Measurements from ENCODE around the gene PLS1.

PLS1 gene

DNA sequence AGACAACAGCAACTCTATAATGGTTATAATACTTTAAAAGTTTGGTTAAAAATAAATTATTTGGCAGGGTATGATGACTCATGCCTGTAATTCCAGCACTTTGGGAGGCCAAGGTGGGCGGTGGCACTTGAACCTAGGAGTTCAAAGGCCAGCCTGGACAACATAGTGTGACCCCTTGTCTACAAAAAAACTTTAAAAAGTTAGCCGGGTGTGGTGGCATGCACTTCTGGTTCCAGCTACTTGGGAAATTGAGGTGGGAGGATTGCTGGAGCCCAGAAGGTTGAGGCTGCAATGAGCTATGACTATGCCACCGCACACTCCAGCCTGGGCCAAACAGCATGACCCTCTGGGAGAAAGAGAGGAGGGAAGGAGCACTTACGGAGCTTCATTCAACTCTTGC, 119.9 kb downstream of the PLS1 start:
- no peak for DNase-seq (ENCODE audit: low read depth)
- no peak overlapping the region for H3K4me3 ChIP-seq (ENCODE audit: low read length)
- TF ChIP-seq, protein P1, sequence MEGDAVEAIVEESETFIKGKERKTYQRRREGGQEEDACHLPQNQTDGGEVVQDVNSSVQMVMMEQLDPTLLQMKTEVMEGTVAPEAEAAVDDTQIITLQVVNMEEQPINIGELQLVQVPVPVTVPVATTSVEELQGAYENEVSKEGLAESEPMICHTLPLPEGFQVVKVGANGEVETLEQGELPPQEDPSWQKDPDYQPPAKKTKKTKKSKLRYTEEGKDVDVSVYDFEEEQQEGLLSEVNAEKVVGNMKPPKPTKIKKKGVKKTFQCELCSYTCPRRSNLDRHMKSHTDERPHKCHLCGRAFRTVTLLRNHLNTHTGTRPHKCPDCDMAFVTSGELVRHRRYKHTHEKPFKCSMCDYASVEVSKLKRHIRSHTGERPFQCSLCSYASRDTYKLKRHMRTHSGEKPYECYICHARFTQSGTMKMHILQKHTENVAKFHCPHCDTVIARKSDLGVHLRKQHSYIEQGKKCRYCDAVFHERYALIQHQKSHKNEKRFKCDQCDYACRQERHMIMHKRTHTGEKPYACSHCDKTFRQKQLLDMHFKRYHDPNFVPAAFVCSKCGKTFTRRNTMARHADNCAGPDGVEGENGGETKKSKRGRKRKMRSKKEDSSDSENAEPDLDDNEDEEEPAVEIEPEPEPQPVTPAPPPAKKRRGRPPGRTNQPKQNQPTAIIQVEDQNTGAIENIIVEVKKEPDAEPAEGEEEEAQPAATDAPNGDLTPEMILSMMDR (conservative IDR thresholded peaks at IDR 0.05; ENCODE audit: low read length): no peak

DNA sequence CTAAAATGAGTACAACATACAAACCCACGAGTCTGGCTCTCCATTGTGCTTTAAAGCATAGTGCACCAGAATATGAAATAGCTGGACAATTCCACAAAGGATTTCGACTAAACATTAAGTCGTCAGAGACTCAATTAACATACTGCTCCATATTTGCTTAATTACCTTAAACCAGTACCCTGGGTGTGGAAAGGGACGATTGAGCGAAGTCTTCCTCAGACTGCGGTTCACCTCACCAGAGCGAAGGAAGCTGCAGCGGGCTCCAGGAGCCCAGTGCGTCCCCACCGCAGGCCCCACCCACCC, 127.4 kb downstream of the PLS1 start:
- TF ChIP-seq, protein P1 (conservative IDR thresholded peaks at IDR 0.05; ENCODE audit: low read length): no peak
- no peak for DNase-seq (ENCODE audit: low read depth)
- H3K4me3 ChIP-seq (ENCODE audit: low read length): peak overlapping the region; percentile 76

DNA sequence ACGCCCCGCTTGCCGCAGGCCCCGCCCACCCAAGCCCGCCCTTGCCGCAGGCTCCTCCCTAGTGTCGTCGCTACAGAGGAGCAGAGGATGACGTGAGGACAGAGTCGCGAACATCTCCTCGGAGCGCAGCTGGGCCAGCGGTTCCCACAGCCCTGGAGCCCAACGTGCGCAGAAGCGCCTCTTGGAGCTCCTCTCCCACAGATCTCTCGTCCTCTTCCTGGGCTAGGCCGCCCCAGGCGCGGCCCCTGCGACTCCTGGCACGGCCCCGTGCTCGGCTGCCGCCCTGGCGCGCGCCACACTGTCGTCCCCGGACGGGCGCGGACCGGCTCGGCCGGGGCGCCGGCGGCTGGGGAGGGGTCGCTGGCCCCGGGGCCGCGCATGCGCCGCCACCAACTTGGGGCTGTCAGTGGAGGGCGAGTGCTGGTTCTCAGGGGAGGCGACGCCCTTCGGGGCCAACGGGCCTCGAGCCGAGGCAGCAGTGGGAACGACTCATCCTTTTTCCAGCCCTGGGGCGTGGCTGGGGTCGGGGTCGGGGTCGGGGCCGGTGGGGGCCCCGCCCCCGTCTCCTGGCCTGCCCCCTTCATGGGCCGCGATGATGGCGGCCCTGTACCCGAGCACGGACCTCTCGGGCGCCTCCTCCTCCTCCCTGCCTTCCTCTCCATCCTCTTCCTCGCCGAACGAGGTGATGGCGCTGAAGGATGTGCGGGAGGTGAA, 127.9 kb downstream of the PLS1 start, which contains the start of gene TRPC1:
Gene TRPC1 (plus strand): TSS at position 67 of the 714 bp plus-strand sequence. CDS start 526 bp downstream, at position 593.
- peak; percentile 81 for DNase-seq (ENCODE audit: low read depth)
- peak within 1 kb of the TSS; percentile 76 for H3K4me3 ChIP-seq (ENCODE audit: low read length)
- TF ChIP-seq, protein P1 (conservative IDR thresholded peaks at IDR 0.05; ENCODE audit: low read length): no peak

DNA sequence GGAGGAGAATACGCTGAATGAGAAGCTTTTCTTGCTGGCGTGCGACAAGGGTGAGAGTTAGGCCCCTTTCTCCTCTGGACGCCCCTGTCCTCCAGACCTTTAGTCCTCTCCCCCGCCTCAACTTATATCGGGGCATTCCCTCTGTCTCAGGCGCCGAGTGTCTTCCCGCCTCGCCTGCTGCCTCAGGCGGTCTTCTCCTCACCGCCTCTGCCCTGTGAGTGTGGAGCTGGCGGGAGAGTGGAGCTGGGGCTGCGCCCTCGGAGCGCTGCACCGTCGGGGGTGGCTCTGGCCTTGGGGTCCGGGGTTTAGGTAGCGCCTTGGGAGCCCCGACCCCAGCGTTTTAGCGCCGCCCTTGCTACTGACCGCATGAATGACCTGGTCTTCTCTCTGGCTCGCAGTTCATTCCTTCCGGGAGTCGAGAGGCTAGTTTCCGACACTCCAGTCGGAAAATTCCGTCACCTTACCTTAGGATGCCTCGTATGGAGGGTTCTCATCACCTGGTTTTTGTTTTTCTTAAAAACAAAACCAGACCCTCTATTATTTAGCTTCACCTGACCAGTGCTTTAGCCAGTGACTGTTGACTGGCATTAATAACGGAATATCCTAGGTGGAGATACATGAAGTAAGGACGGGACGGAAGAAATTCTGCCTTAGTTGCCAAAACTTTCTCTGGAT, 128.6 kb downstream of the PLS1 start:
- peak; percentile 23 for DNase-seq (ENCODE audit: low read depth)
- peak overlapping the region; percentile 76 for H3K4me3 ChIP-seq (ENCODE audit: low read length)
- TF ChIP-seq, protein P1 (conservative IDR thresholded peaks at IDR 0.05; ENCODE audit: low read length): peak; percentile 12; the same call in 1 of the 2 replicates

DNA sequence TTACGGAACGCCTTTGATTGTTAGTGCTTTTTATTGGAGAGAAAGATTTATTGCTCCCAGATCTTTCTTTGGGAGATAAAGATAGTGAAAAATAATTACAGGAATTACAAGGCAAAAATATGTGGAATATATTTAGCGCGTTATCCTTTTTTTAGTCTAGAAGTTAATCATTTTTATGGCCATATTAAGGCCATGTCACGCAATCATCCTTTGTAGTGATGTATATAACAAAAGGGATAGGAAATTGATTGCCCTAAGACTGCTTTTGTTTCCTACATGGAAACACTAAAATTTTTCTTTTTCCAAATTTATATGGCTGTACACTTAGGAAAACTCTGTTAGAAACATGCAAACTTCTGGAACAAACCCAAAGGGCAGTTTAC, 129.2 kb downstream of the PLS1 start:
- DNase-seq (ENCODE audit: low read depth): no peak
- TF ChIP-seq, protein P1 (conservative IDR thresholded peaks at IDR 0.05; ENCODE audit: low read length): no peak
- peak overlapping the region; percentile 76 for H3K4me3 ChIP-seq (ENCODE audit: low read length)

DNA sequence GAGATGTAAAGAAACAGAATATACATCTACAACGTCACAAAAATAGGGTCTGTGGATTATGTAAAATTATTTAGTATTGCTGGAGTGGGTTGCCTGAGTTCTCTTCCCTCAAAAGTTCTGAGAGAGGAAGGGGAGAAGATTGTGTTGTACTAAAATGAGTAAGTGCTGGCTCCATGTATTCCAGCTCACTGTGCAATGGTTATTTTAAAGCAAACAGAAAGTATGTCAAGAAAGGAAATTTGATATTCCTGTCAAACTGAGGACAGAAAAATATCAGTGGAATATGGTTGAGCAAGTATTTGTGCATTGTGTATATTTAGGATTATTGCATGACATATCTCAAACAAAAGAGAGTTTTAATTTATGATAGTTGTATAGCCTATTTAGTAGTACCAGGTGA, 129.8 kb downstream of the PLS1 start:
- no peak for DNase-seq (ENCODE audit: low read depth)
- no peak overlapping the region for H3K4me3 ChIP-seq (ENCODE audit: low read length)
- TF ChIP-seq, protein P1 (conservative IDR thresholded peaks at IDR 0.05; ENCODE audit: low read length): no peak

DNA sequence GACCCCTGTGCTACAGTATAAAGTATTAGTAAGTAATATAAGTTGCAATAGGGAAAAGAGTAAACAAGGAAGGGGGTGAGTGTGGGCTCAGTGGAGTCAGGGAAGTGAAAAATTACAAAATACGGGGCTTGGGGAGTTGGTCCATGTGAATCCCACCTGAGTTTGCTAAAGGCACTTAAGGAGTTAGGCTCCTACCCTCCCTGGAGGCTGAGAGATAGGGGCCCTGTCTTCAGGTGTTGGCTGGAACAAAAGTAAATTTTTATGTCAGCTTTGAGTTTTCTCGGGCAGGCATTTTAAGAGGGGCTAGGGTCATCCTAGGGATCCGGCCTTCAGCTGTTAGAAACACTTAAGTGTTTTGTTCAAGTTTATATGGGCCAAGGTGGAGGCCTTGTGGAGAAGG, 135.9 kb downstream of the PLS1 start:
- TF ChIP-seq, protein P1 (conservative IDR thresholded peaks at IDR 0.05; ENCODE audit: low read length): no peak
- no peak overlapping the region for H3K4me3 ChIP-seq (ENCODE audit: low read length)
- no peak for DNase-seq (ENCODE audit: low read depth)
